ENCODE data around the gene PRSS38.

Gene PRSS38

GRCh38 chr1:227785805-227786671 is 29.4 kb upstream of the PRSS38 start:
- Histone ChIP-seq H3K27me3 (ENCODE audit: low read depth) (no peaks in the 10 kb centered on the region), H3K4me3 (no peak overlapping the region), H3K36me3 (replicated peaks) (no peaks in the 10 kb centered on the region), H3K4me1 (no peaks in the 10 kb centered on the region), H3K9me3 (no peaks in the 10 kb centered on the region)
- in situ Hi-C loops (cut with MboI; ENCODE audit: low sequenced_read_pairs), result no loop called here
- no peak for DNase-seq (ENCODE audit: low spot score in 2 of 2)

GRCh38 chr1:227786673-227787512 is 28.6 kb upstream of the PRSS38 start:
- in situ Hi-C loops (cut with MboI; ENCODE audit: low sequenced_read_pairs), result no loop called here
- Histone ChIP-seq H3K36me3 (replicated peaks) (no peaks in the 10 kb centered on the region), H3K9me3 (no peaks in the 10 kb centered on the region), H3K27me3 (ENCODE audit: low read depth) (no peaks in the 10 kb centered on the region), H3K4me3 (peak overlapping the region; percentile 69; the same call in 1 of the 2 replicates), H3K4me1 (no peaks in the 10 kb centered on the region)
- DNase-seq (ENCODE audit: low spot score in 2 of 2), result no peak

GRCh38 chr1:227787513-227788270 is 27.8 kb upstream of the PRSS38 start:
- peak; percentile 88 to 97 for DNase-seq (ENCODE audit: low spot score in 2 of 2)
- H3K9me3 ChIP-seq, result no peaks in the 10 kb centered on the region
- no peaks in the 10 kb centered on the region for H3K4me1 ChIP-seq
- in situ Hi-C loops (cut with MboI; ENCODE audit: low sequenced_read_pairs), result no loop called here
- H3K36me3 ChIP-seq (replicated peaks), result no peaks in the 10 kb centered on the region
- no peaks in the 10 kb centered on the region for H3K27me3 ChIP-seq (ENCODE audit: low read depth)
- H3K4me3 ChIP-seq, result peak overlapping the region; percentile 69

- H3K4me3 ChIP-seq, result peak overlapping the region; percentile 69
- H3K4me1 ChIP-seq, result no peaks in the 10 kb centered on the region
- H3K9me3 ChIP-seq, result no peaks in the 10 kb centered on the region
- no peaks in the 10 kb centered on the region for H3K36me3 ChIP-seq (replicated peaks)
- in situ Hi-C loops (cut with MboI; ENCODE audit: low sequenced_read_pairs), result no loop called here
- DNase-seq (ENCODE audit: low spot score in 2 of 2), result peak; percentile 70 to 92
- no peaks in the 10 kb centered on the region for H3K27me3 ChIP-seq (ENCODE audit: low read depth)
Observed at GRCh38 chr1:227788271-227789083, 27.0 kb upstream of the PRSS38 start.

- Histone ChIP-seq H3K4me1 (no peaks in the 10 kb centered on the region), H3K9me3 (no peaks in the 10 kb centered on the region), H3K36me3 (replicated peaks) (no peaks in the 10 kb centered on the region), H3K4me3 (peak overlapping the region; percentile 69), H3K27me3 (ENCODE audit: low read depth) (no peaks in the 10 kb centered on the region)
- in situ Hi-C loops (cut with MboI; ENCODE audit: low sequenced_read_pairs), result no loop called here
- DNase-seq (ENCODE audit: low spot score in 2 of 2), result no peak
Observed at GRCh38 chr1:227789084-227790033, 26.1 kb upstream of the PRSS38 start.

- Histone ChIP-seq H3K9me3 (no peaks in the 10 kb centered on the region), H3K4me1 (no peaks in the 10 kb centered on the region), H3K4me3 (no peak overlapping the region), H3K36me3 (replicated peaks) (no peaks in the 10 kb centered on the region), H3K27me3 (ENCODE audit: low read depth) (no peaks in the 10 kb centered on the region)
- in situ Hi-C loops (cut with MboI; ENCODE audit: low sequenced_read_pairs), result no loop called here
- DNase-seq (ENCODE audit: low spot score in 2 of 2), result no peak
Observed at GRCh38 chr1:227790034-227790400, 25.5 kb upstream of the PRSS38 start.

GRCh38 chr1:227790868-227791267 is 24.6 kb upstream of the PRSS38 start:
- Histone ChIP-seq H3K36me3 (replicated peaks) (no peaks in the 10 kb centered on the region), H3K4me3 (no peak overlapping the region), H3K27me3 (ENCODE audit: low read depth) (no peaks in the 10 kb centered on the region), H3K9me3 (no peaks in the 10 kb centered on the region), H3K4me1 (no peaks in the 10 kb centered on the region)
- DNase-seq (ENCODE audit: low spot score in 2 of 2), result no peak
- in situ Hi-C loops (cut with MboI; ENCODE audit: low sequenced_read_pairs), result no loop called here

- no peaks in the 10 kb centered on the region for H3K27me3 ChIP-seq (ENCODE audit: low read depth)
- no peak for DNase-seq (ENCODE audit: low spot score in 2 of 2)
- no peaks in the 10 kb centered on the region for H3K4me1 ChIP-seq
- in situ Hi-C loops (cut with MboI; ENCODE audit: low sequenced_read_pairs), result no loop called here
- H3K4me3 ChIP-seq, result no peak overlapping the region
- no peaks in the 10 kb centered on the region for H3K9me3 ChIP-seq
- H3K36me3 ChIP-seq (replicated peaks), result no peaks in the 10 kb centered on the region
Observed at GRCh38 chr1:227791425-227792143, 23.9 kb upstream of the PRSS38 start.

- Histone ChIP-seq H3K27me3 (ENCODE audit: low read depth) (no peaks in the 10 kb centered on the region), H3K4me3 (no peak overlapping the region), H3K9me3 (no peaks in the 10 kb centered on the region), H3K36me3 (replicated peaks) (no peaks in the 10 kb centered on the region), H3K4me1 (no peaks in the 10 kb centered on the region)
- in situ Hi-C loops (cut with MboI; ENCODE audit: low sequenced_read_pairs), result no loop called here
- no peak for DNase-seq (ENCODE audit: low spot score in 2 of 2)
Observed at GRCh38 chr1:227792216-227793078, 23.0 kb upstream of the PRSS38 start.

- Histone ChIP-seq H3K4me1 (no peaks in the 10 kb centered on the region), H3K27me3 (ENCODE audit: low read depth) (no peaks in the 10 kb centered on the region), H3K36me3 (replicated peaks) (no peaks in the 10 kb centered on the region), H3K9me3 (no peaks in the 10 kb centered on the region), H3K4me3 (no peak overlapping the region)
- in situ Hi-C loops (cut with MboI; ENCODE audit: low sequenced_read_pairs), result no loop called here
- DNase-seq (ENCODE audit: low spot score in 2 of 2), result no peak
Observed at GRCh38 chr1:227793079-227793947, 22.2 kb upstream of the PRSS38 start.

Measured in HAP-1 (cell line).